MM.1S (cell line): Measurements from ENCODE around the gene ENOX2.

Experiments
- DNase-seq: peaks from one replicate; pipeline ENCODE4 v3.0.0-alpha.2; 2015
- H2AFZ ChIP-seq: fragments of 300-600 bp; sonication (generic); 2 replicates; pipeline ENCODE4 v1.6.0; 2016; ENCODE audit warnings: antibody characterized with exemption, low read length
- H3F3A ChIP-seq: fragments of 300-600 bp; sonication (generic); 2 replicates; pipeline ENCODE4 v1.6.1; 2016; ENCODE audit warnings: mild to moderate bottlenecking, antibody characterized with exemption, low read length, moderate library complexity, mixed read lengths; ENCODE audit not compliant: insufficient read depth
- H3K27ac ChIP-seq: fragments of 300-600 bp; sonication (generic); 2 replicates; pipeline ENCODE4 v1.5.1; 2016; ENCODE audit warnings: mild to moderate bottlenecking, low read length
- H3K27me3 ChIP-seq: fragments of 300-600 bp; sonication (generic); replicated peaks from 2 replicates; pipeline ENCODE4 v1.6.0; 2016; ENCODE audit warnings: low read length; ENCODE audit not compliant: insufficient read depth
- H3K36me3 ChIP-seq: fragments of 300-600 bp; sonication (generic); replicated peaks from 2 replicates; pipeline ENCODE4 v1.6.1; 2016; ENCODE audit warnings: mild to moderate bottlenecking, low read length, mixed read lengths; ENCODE audit not compliant: insufficient read depth
- H3K4me1 ChIP-seq: fragments of 300-600 bp; sonication (generic); 2 replicates; pipeline ENCODE4 v1.6.1; 2016; ENCODE audit warnings: low read length, mixed read lengths
- H3K4me2 ChIP-seq: fragments of 300-600 bp; sonication (generic); 2 replicates; pipeline ENCODE4 v1.6.0; 2016; ENCODE audit warnings: low read depth, low read length
- H3K4me3 ChIP-seq: fragments of 300-600 bp; sonication (generic); 2 replicates; pipeline ENCODE4 v1.5.1; 2016; ENCODE audit warnings: low read length, mixed read lengths
- H3K79me2 ChIP-seq: fragments of 300-600 bp; sonication (generic); 2 replicates; pipeline ENCODE4 v1.6.1; 2016; ENCODE audit warnings: mixed run types, low read length, mixed read lengths
- H3K9ac ChIP-seq: fragments of 300-600 bp; sonication (generic); 2 replicates; pipeline ENCODE4 v1.6.1; 2016; ENCODE audit warnings: low read length, mixed read lengths
- H3K9me2 ChIP-seq: fragments of 300-600 bp; sonication (generic); replicated peaks from 2 replicates; pipeline ENCODE4 v1.6.1; 2016; ENCODE audit warnings: mild to moderate bottlenecking, low read length, mixed read lengths; ENCODE audit not compliant: insufficient read depth
- H3K9me3 ChIP-seq: fragments of 300-600 bp; sonication (generic); replicated peaks from 2 replicates; pipeline ENCODE4 v1.6.1; 2016; ENCODE audit warnings: mild to moderate bottlenecking, low read length, mixed read lengths; ENCODE audit not compliant: insufficient read depth
- H4K20me1 ChIP-seq: fragments of 300-600 bp; sonication (generic); 2 replicates; pipeline ENCODE4 v1.6.1; 2016; ENCODE audit warnings: mild to moderate bottlenecking, low read length, moderate library complexity, mixed read lengths; ENCODE audit not compliant: insufficient read depth
- EZH2 ChIP-seq: fragments of 300-600 bp; sonication (generic); optimal IDR thresholded peaks from 2 replicates; pipeline ENCODE3; 2017; ENCODE audit warnings: low read depth, mild to moderate bottlenecking, antibody characterized with exemption, low read length, mixed read lengths
- EZH2phosphoT487 ChIP-seq: fragments of 300-600 bp; sonication (generic); IDR thresholded peaks from 2 replicates; pipeline ENCODE4 v1.6.1; 2018; ENCODE audit warnings: antibody characterized with exemption, low read length
- TF ChIP-seq, protein P1 (sequence below): fragments of 300-600 bp; sonication (generic); IDR thresholded peaks from 2 replicates; pipeline ENCODE4 v1.5.1; 2016; ENCODE audit warnings: antibody characterized with exemption, low read length, mixed read lengths

Gene ENOX2

DNA sequence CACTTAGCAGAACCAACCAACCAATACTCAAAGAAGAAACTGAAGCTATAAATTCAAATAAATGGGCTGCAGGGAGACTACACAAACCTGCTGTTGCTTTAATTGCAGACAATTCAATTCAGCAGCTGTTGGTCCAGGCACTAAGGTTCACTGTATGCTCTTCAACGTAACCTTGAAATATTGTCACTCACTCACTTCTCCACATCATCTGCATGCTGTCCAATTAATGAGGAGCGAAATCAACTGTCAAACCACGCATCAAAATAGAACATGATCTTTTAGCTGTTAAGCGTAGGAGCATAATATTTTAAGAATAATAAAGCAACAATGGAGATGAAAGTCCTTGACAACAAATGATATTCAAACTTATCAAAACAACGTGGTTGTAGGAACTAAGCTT lies 17.0 kb downstream of the ENOX2 start:
- Histone ChIP-seq H4K20me1 (no peaks in the 10 kb centered on the region), H3K9me2 (no peaks in the 10 kb centered on the region), H3K4me2 (no peak overlapping the region), H3F3A (no peaks in the 10 kb centered on the region), H3K4me3 (no peak overlapping the region), H3K9me3 (no peaks in the 10 kb centered on the region), H2AFZ (no peak overlapping the region), H3K4me1 (no peaks in the 10 kb centered on the region), H3K79me2 (no peaks in the 10 kb centered on the region), H3K36me3 (no peaks in the 10 kb centered on the region), H3K9ac (no peak overlapping the region), H3K27ac (no peak overlapping the region), H3K27me3 (no peaks in the 10 kb centered on the region)
- TF ChIP-seq, protein P1, sequence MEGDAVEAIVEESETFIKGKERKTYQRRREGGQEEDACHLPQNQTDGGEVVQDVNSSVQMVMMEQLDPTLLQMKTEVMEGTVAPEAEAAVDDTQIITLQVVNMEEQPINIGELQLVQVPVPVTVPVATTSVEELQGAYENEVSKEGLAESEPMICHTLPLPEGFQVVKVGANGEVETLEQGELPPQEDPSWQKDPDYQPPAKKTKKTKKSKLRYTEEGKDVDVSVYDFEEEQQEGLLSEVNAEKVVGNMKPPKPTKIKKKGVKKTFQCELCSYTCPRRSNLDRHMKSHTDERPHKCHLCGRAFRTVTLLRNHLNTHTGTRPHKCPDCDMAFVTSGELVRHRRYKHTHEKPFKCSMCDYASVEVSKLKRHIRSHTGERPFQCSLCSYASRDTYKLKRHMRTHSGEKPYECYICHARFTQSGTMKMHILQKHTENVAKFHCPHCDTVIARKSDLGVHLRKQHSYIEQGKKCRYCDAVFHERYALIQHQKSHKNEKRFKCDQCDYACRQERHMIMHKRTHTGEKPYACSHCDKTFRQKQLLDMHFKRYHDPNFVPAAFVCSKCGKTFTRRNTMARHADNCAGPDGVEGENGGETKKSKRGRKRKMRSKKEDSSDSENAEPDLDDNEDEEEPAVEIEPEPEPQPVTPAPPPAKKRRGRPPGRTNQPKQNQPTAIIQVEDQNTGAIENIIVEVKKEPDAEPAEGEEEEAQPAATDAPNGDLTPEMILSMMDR: no peak
- TF ChIP-seq EZH2phosphoT487 (no peak), EZH2 (no peak)
- no peak for DNase-seq

DNA sequence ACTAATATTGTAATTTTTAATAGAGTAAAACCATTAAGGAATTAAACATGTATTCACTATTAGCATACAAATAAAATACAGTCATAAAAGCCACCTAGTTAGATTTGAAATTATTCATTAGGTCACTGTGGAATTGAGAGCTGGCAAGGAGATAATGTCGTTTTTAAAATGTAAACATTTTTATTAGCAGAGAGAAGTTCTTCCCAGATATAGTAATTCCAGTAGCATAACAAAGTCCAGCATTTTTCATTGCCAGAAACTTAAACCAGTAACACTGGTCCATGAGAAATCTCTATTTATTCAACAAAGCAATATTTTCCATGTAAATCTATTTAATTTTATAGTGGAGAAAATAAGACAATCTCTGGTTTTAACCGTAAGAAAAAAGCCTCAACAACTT lies 17.5 kb downstream of the ENOX2 start:
- Histone ChIP-seq H3K9me3 (no peaks in the 10 kb centered on the region), H3K9ac (no peak overlapping the region), H3K27me3 (no peaks in the 10 kb centered on the region), H4K20me1 (no peaks in the 10 kb centered on the region), H3K9me2 (no peaks in the 10 kb centered on the region), H3F3A (no peaks in the 10 kb centered on the region), H3K27ac (no peak overlapping the region), H3K36me3 (no peaks in the 10 kb centered on the region), H3K4me1 (no peaks in the 10 kb centered on the region), H3K4me3 (no peak overlapping the region), H2AFZ (no peak overlapping the region), H3K79me2 (no peaks in the 10 kb centered on the region), H3K4me2 (no peak overlapping the region)
- DNase-seq: no peak
- TF ChIP-seq EZH2phosphoT487: no peak
- TF ChIP-seq EZH2: no peak
- TF ChIP-seq, protein P1: no peak

DNA sequence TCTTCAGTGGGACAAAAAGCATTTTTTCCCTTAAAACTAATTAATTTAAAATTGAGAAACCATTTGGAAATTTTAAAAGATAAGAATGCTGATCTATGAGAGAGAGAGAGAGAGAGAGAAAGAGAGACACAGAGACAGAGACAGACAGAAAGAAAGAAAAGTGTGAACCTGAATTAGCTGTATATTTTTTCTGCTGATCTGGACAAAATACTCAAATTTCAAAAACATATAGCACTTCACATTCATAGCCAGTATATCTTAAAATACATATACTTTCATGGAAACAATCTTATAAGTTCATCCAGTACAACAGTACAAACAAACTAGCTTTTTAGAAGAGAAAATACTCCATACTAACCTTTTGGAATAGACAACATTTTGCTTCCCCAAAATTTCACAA lies 18.4 kb downstream of the ENOX2 start:
- DNase-seq: no peak
- TF ChIP-seq EZH2: no peak
- TF ChIP-seq, protein P1: no peak
- TF ChIP-seq EZH2phosphoT487: no peak
- Histone ChIP-seq H3K9me2 (no peaks in the 10 kb centered on the region), H2AFZ (no peak overlapping the region), H3K4me2 (no peak overlapping the region), H3K4me1 (no peaks in the 10 kb centered on the region), H3K36me3 (no peaks in the 10 kb centered on the region), H3K79me2 (no peaks in the 10 kb centered on the region), H3K27me3 (no peaks in the 10 kb centered on the region), H3K4me3 (no peak overlapping the region), H3F3A (no peaks in the 10 kb centered on the region), H3K27ac (no peak overlapping the region), H4K20me1 (no peaks in the 10 kb centered on the region), H3K9ac (no peak overlapping the region), H3K9me3 (no peaks in the 10 kb centered on the region)
